H1 (cell line): ENCODE data around the gene CCDC88C. TPM values are rescaled to one million over a fixed set of nuclear protein-coding genes. Genes with fewer than 3 reads are reported as not detected.

Source experiments
- CTCF ChIA-PET: fragments of 300-600 bp; sonication (Branson Sonifier 250); formaldehyde crosslinking; loops from one replicate; lab custom pipeline; 2021; ENCODE audit not compliant: partially characterized antibody; lab: Charles Lee
- POLR2A ChIA-PET: fragments of 300-600 bp; sonication (Branson Sonifier 250); formaldehyde crosslinking; loops from one replicate; lab custom pipeline; 2021; ENCODE audit warnings: inconsistent platforms; ENCODE audit not compliant: partially characterized antibody; lab: Charles Lee
- DNase-seq, 2 experiments: peaks; one replicate each; pipeline versions ENCODE4 v3.0.0 to v3.0.0-alpha.2; 2010 to 2022; ENCODE audit warnings: low spot score in 2 of 2, low read depth in 1 of 2, mixed read lengths in 1 of 2
- FAIRE-seq: peaks from 2 replicates; lab custom pipeline; 2011; peaks lifted over from hg19 to GRCh38; lab: Jason Lieb, UNC
- H2AFZ ChIP-seq: 2 replicates; pipeline ENCODE4 v1.8.1; 2012; ENCODE audit warnings: low read length, inconsistent platforms
- H2AK5ac ChIP-seq: 2 replicates; pipeline ENCODE4 v1.6.1; 2013; ENCODE audit warnings: low read depth, low read length
- H2BK120ac ChIP-seq: replicated peaks from 2 replicates; pipeline ENCODE3; 2013; ENCODE audit warnings: low read depth, low read length, inconsistent platforms
- H2BK12ac ChIP-seq: 2 replicates; pipeline ENCODE4 v1.6.1; 2013; ENCODE audit warnings: low read depth, low read length
- H2BK15ac ChIP-seq: 2 replicates; pipeline ENCODE4 v1.6.1; 2013; ENCODE audit warnings: low read length
- H2BK20ac ChIP-seq: 2 replicates; pipeline ENCODE4 v1.6.1; 2013; ENCODE audit warnings: low read length
- H2BK5ac ChIP-seq: 2 replicates; pipeline ENCODE4 v1.6.1; 2013; ENCODE audit warnings: low read depth, low read length
- H3K14ac ChIP-seq: 2 replicates; pipeline ENCODE4 v1.6.1; 2013; ENCODE audit warnings: inconsistent platforms; ENCODE audit not compliant: insufficient read length
- H3K18ac ChIP-seq: 2 replicates; pipeline ENCODE4 v1.6.1; 2013; ENCODE audit warnings: low read length; ENCODE audit errors: extremely low read depth
- H3K23ac ChIP-seq: 2 replicates; pipeline ENCODE4 v1.6.1; 2013; ENCODE audit warnings: inconsistent platforms; ENCODE audit not compliant: insufficient read length
- H3K23me2 ChIP-seq: 2 replicates; pipeline ENCODE4 v1.6.1; 2013; ENCODE audit warnings: low read depth, low read length
- H3K27ac ChIP-seq: 2 replicates; pipeline ENCODE4 v1.6.1; 2011; ENCODE audit warnings: low read depth, low read length, inconsistent platforms
- H3K27me3 ChIP-seq, 4 experiments: replicated peaks in 1 of 4; 1 replicate in 1 of 4; 2 replicates in 3 of 4; pipeline versions ENCODE4 v1.6.1 to v1.8.1; 2011 to 2013; ENCODE audit warnings: low read length in 3 of 4, mild to moderate bottlenecking in 3 of 4, inconsistent platforms in 2 of 4, mixed read lengths in 2 of 4, moderate library complexity in 1 of 4; ENCODE audit not compliant: control insufficient read depth in 3 of 4, insufficient read depth in 3 of 4; ENCODE audit errors: extremely low read depth in 1 of 4
- H3K36me3 ChIP-seq, 4 experiments: 2 replicates each; pipeline versions ENCODE4 v1.6.1 to v1.8.1; 2011 to 2013; ENCODE audit warnings: mild to moderate bottlenecking in 4 of 4, low read length in 3 of 4, moderate library complexity in 2 of 4, control low read depth in 1 of 4, inconsistent platforms in 1 of 4; ENCODE audit not compliant: insufficient read depth in 4 of 4, control insufficient read depth in 2 of 4
- H3K4ac ChIP-seq: replicated peaks from 2 replicates; pipeline ENCODE3; 2013; ENCODE audit warnings: low read length, low read depth, mixed read lengths, inconsistent platforms; ENCODE audit not compliant: insufficient read length
- H3K4me1 ChIP-seq, 4 experiments: replicated peaks in 1 of 4; 1 replicate in 1 of 4; 2 replicates in 3 of 4; pipeline versions ENCODE4 v1.6.1 to v1.8.1; 2011 to 2013; ENCODE audit warnings: low read length in 3 of 4, inconsistent platforms in 2 of 4, mixed read lengths in 1 of 4; ENCODE audit not compliant: insufficient read depth in 4 of 4, control insufficient read depth in 3 of 4
- H3K4me2 ChIP-seq, 2 experiments: 2 replicates each; pipeline versions ENCODE4 v1.6.1 to v1.8.1; 2011 to 2013; ENCODE audit warnings: low read depth in 2 of 2, low read length in 2 of 2, control low read depth in 1 of 2, inconsistent platforms in 1 of 2, mild to moderate bottlenecking in 1 of 2; ENCODE audit not compliant: insufficient read depth in 1 of 2
- H3K4me3 ChIP-seq, 4 experiments: fragments of 200-600, 300-600 bp in 1 of 4; sonication (generic), shearing (Covaris generic), sonication (Bioruptor Twin) in 1 of 4; 2 replicates each; pipeline versions ENCODE4 v1.5.1 to v1.8.1; 2011 to 2016; ENCODE audit warnings: low read length in 4 of 4, low read depth in 3 of 4, control low read depth in 2 of 4, inconsistent platforms in 2 of 4, mild to moderate bottlenecking in 2 of 4, mixed read lengths in 1 of 4, moderate library complexity in 1 of 4; ENCODE audit not compliant: insufficient read depth in 2 of 4; ENCODE audit errors: extremely low read depth in 1 of 4
- H3K56ac ChIP-seq: replicated peaks from 2 replicates; pipeline ENCODE3; 2013; ENCODE audit warnings: low read depth, mild to moderate bottlenecking, mixed read lengths, low read length, inconsistent platforms; ENCODE audit not compliant: insufficient read length
- H3K79me1 ChIP-seq: 2 replicates; pipeline ENCODE4 v1.6.1; 2013; ENCODE audit warnings: low read depth, low read length, control low read depth
- H3K79me2 ChIP-seq, 2 experiments: 2 replicates each; pipeline versions ENCODE4 v1.6.1 to v1.8.1; 2012 to 2013; ENCODE audit warnings: low read length in 2 of 2, mild to moderate bottlenecking in 2 of 2, inconsistent platforms in 1 of 2; ENCODE audit not compliant: insufficient read depth in 2 of 2, control insufficient read depth in 1 of 2
- H3K9ac ChIP-seq, 4 experiments: replicated peaks in 1 of 4; 1 replicate in 1 of 4; 2 replicates in 3 of 4; pipeline versions ENCODE4 v1.6.1 to v1.8.1; 2011 to 2013; ENCODE audit warnings: low read depth in 3 of 4, low read length in 3 of 4, control low read depth in 2 of 4, mild to moderate bottlenecking in 2 of 4, moderate library complexity in 2 of 4, inconsistent platforms in 1 of 4; ENCODE audit errors: extremely low read depth in 1 of 4
- H3K9me3 ChIP-seq, 2 experiments: 2 replicates each; pipeline versions ENCODE4 v1.6.1 to v1.8.1; 2012 to 2013; ENCODE audit warnings: mild to moderate bottlenecking in 2 of 2, moderate library complexity in 2 of 2, control low read depth in 1 of 2, inconsistent platforms in 1 of 2, low read depth in 1 of 2, low read length in 1 of 2, mixed read lengths in 1 of 2; ENCODE audit not compliant: insufficient read depth in 2 of 2
- H4K20me1 ChIP-seq, 2 experiments: replicated peaks in 1 of 2; 2 replicates each; pipeline versions ENCODE3 to v1.8.1; 2011 to 2013; ENCODE audit warnings: inconsistent platforms in 2 of 2, low read length in 2 of 2, mild to moderate bottlenecking in 1 of 2; ENCODE audit not compliant: insufficient read depth in 2 of 2, control insufficient read depth in 1 of 2
- H4K5ac ChIP-seq: 2 replicates; pipeline ENCODE4 v1.6.1; 2013; ENCODE audit warnings: low read length, low read depth, mixed read lengths, inconsistent platforms; ENCODE audit not compliant: insufficient read length
- H4K8ac ChIP-seq: 2 replicates; pipeline ENCODE4 v1.8.0; 2013; ENCODE audit warnings: mild to moderate bottlenecking, moderate library complexity, low read length, inconsistent platforms; ENCODE audit not compliant: insufficient read depth; ENCODE audit errors: extremely low read depth
- H4K91ac ChIP-seq: replicated peaks from 2 replicates; pipeline ENCODE3; 2013; ENCODE audit warnings: low read length, mixed read lengths, inconsistent platforms; ENCODE audit not compliant: insufficient read length
- CREB1 ChIP-seq: IDR thresholded peaks from 2 replicates; pipeline ENCODE4 v1.6.1; 2012; ENCODE audit warnings: inconsistent platforms
- CTBP2 ChIP-seq: IDR thresholded peaks from 2 replicates; pipeline ENCODE4 v1.7.0; 2011; ENCODE audit warnings: borderline replicate concordance, mild to moderate bottlenecking, moderate library complexity, mixed read lengths, low read length; ENCODE audit not compliant: insufficient read depth, insufficient read length
- JUND ChIP-seq: IDR thresholded peaks from 2 replicates; pipeline ENCODE4 v1.6.1; 2011; ENCODE audit warnings: mild to moderate bottlenecking, improper control_type of control experiment, low read length
- PHF8 ChIP-seq: fragments of 200-600 bp; sonication (generic); conservative IDR thresholded peaks from 2 replicates; pipeline ENCODE4 v1.7.1; 2012; ENCODE audit warnings: low read depth, mild to moderate bottlenecking, inconsistent platforms, low read length, moderate library complexity
- RBBP5 ChIP-seq: IDR thresholded peaks from 2 replicates; pipeline ENCODE4 v1.7.1; 2012; ENCODE audit warnings: low read depth, mild to moderate bottlenecking, inconsistent platforms, low read length, moderate library complexity, borderline replicate concordance
- RNF2 ChIP-seq: fragments of 200-900, 300-1000 bp; sonication (generic); IDR thresholded peaks from 2 replicates; pipeline ENCODE4 v1.7.1; 2016; ENCODE audit warnings: borderline replicate concordance, low read depth, mild to moderate bottlenecking, antibody characterized with exemption, low read length; ENCODE audit not compliant: poor library complexity, severe bottlenecking; ENCODE audit errors: missing control alignments
- SIN3A ChIP-seq, 2 experiments: IDR thresholded peaks in 1 of 2; conservative IDR thresholded peaks in 1 of 2; 2 replicates each; pipeline ENCODE4 v1.6.1; 2011 to 2012; ENCODE audit warnings: low read length in 2 of 2, improper control_type of control experiment in 1 of 2, low read depth in 1 of 2, mild to moderate bottlenecking in 1 of 2
- SRF ChIP-seq: IDR thresholded peaks from 2 replicates; pipeline ENCODE4 v1.6.1; 2011; ENCODE audit warnings: mild to moderate bottlenecking, low read depth, low read length, moderate library complexity
- TEAD4 ChIP-seq: IDR thresholded peaks from 2 replicates; pipeline ENCODE4 v1.6.1; 2012; ENCODE audit warnings: low read depth, low read length, inconsistent platforms, mixed read lengths
- USF2 ChIP-seq: IDR thresholded peaks from 2 replicates; pipeline ENCODE4 v1.6.1; 2011; ENCODE audit warnings: low read length, improper control_type of control experiment
- WGBS, 2 experiments: shearing (Covaris generic) in 1 of 2; methylation state at CpG; one replicate each; pipeline versions ENCODE4 v1.1.6 to v1.1.7; 2013 to 2015; ENCODE audit warnings: low lambda C conversion rate in 2 of 2, mixed read lengths in 2 of 2, inconsistent platforms in 1 of 2, low coverage in 1 of 2, missing lambda C conversion rate in 1 of 2; ENCODE audit not compliant: insufficient replicate concordance in 2 of 2, insufficient coverage in 1 of 2, insufficient read length in 1 of 2; ENCODE audit errors: extremely low coverage in 1 of 2, missing lambda C conversion rate in 1 of 2; 5-methylcytosine and 5-hydroxymethylcytosine counted together
- polyA plus RNA-seq, 7 experiments: library from polyadenylated mRNA; depleted of rRNA in 3 of 7; stranded (reverse) in 5 of 7; unstranded in 2 of 7; fragments of >200 nt in 5 of 7; fragments of 200-250 nt in 2 of 7; gene quantifications; 1 replicate in 5 of 7; 2 replicates in 1 of 7; 4 replicates in 1 of 7; pipeline versions ENCODE4 v1.2.1 to v1.2.3, GENCODE V29; 2011 to 2013; ENCODE audit warnings: missing spikeins in 2 of 7, mixed read lengths in 2 of 7
- total RNA-seq: library from RNA; stranded (reverse); fragmentation: NEBNext Ultra II Directional; extraction: Animal tissue kit (Norgen Biotek cat#: 25700); gene quantifications from 2 replicates; pipeline ENCODE4 v1.2.1, GENCODE V29; 2021

CCDC88C gene
- total and polyA plus RNA-seq, 2 of the 8 experiments (the other 6 are each of a cell fraction or from before 2014, with no cell fraction given) = 10.3 to 57.7 TPM

GRCh38 chr14:91356181-91356763, 61.3 kb downstream of the CCDC88C start:
- Histone ChIP-seq H3K23ac (no peak overlapping the region), H2BK12ac (no peak overlapping the region), H3K9me3 (no peaks in the 10 kb centered on the region), H3K79me1 (peaks cover 9% of the 10 kb centered on the region), H3K4me2 (no peak overlapping the region), H3K27me3 (no peaks in the 10 kb centered on the region), H3K9ac (peak overlapping the region in 1 of 4 experiments; percentile 28; a peak in 1 of 7 replicates), H3K36me3 (0 out of 8 replicates have a peak, but pooled peaks cover 0 to 5% (median 0%) of the 10 kb centered on the region in 4 experiments), H3K4me3 (no peak overlapping the region), H2BK15ac (no peak overlapping the region), H3K14ac (no peak overlapping the region), H2BK120ac (no peak overlapping the region), H3K27ac (no peak overlapping the region), H2AFZ (no peak overlapping the region), H3K18ac (no peak overlapping the region), H4K5ac (no peak overlapping the region), H3K23me2 (no peaks in the 10 kb centered on the region; the same call in 1 of the 2 replicates), H3K4me1 (peaks cover 0 to 19% (median 12%) of the 10 kb centered on the region in 4 experiments; a peak in 6 of 7 replicates), H2BK20ac (no peak overlapping the region), H3K4ac (no peak overlapping the region), H4K8ac (no peak overlapping the region), H3K79me2 (peaks cover 0 to 18% of the 10 kb centered on the region in 2 experiments; a peak in 2 of 4 replicates), H4K91ac (no peak overlapping the region), H4K20me1 (peaks cover 4 to 7% of the 10 kb centered on the region in 2 experiments), H2AK5ac (no peak overlapping the region), H3K56ac (no peak overlapping the region), H2BK5ac (no peak overlapping the region)
- DNase-seq (no peak), FAIRE-seq (no peak)
- 91% methylated on average over 12 of the region's 12 CpGs; no CpG with 5 or more reads in 1 of the 2 experiments for WGBS, 2 experiments
- POLR2A ChIA-PET = interaction anchor here (0.6 to 1.9 kb wide), 3 partner anchors 14 to 215 kb away, joined by 3 to 4 read pairs (median 3); no protein-coding TSS in a partner anchor
- CTCF ChIA-PET = interaction anchor here (0.7 to 10.2 kb wide), 17 partner anchors 8 to 1823 kb away, joined by 3 to 135 read pairs (median 12); partner anchors contain the start of gene CCDC88C
- no peak for TF ChIP-seq USF2
- no peak for TF ChIP-seq TEAD4
- TF ChIP-seq SRF = no peak
- no peak for TF ChIP-seq SIN3A (conservative IDR thresholded peaks at IDR 0.05 in 1 of 2, IDR thresholded peaks at IDR 0.05 in 1 of 2; ENCODE audit: low read depth in 1 of 2, low read length in 2 of 2)
- TF ChIP-seq JUND = no peak
- TF ChIP-seq RNF2 = no peak
- no peak for TF ChIP-seq PHF8
- no peak for TF ChIP-seq CREB1
- no peak for TF ChIP-seq RBBP5
- no peak for TF ChIP-seq CTBP2
